Measurements from ENCODE around the gene DDX39B. TPM values are rescaled to one million over a fixed set of nuclear protein-coding genes. Genes with fewer than 3 reads are reported as not detected.

Gene DDX39B
- total RNA-seq, 3 donors from 2014 or later (not counting 1 experiment from before 2014, with no cell fraction given), result 506 to 571 (median 534) TPM

- TF ChIP-seq CTCF (IDR thresholded peaks at IDR 0.05), result no peak
- Histone ChIP-seq H3K36me3 (ENCODE audit: control insufficient read depth, insufficient read depth, low read length) (no peaks in the 10 kb centered on the region), H3K4me3 (ENCODE audit: low read length) (no peak overlapping the region), H3K9me3 (ENCODE audit: control insufficient read depth, insufficient read depth, low read length) (no peaks in the 10 kb centered on the region), H3K27ac (ENCODE audit: low read length) (peak overlapping the region; percentile 90), H3K4me1 (ENCODE audit: control insufficient read depth, insufficient read depth, low read length) (peaks cover 69% of the 10 kb centered on the region), H3K27me3 (ENCODE audit: control insufficient read depth, insufficient read depth, low read length) (no peaks in the 10 kb centered on the region)
- ATAC-seq (no peak), DNase-seq (no peak)
- Mint-ChIP-seq H3K4me1 (peaks cover 47 to 67% of the 10 kb centered on the region in 2 donors), H3K9me3 (no peaks in the 10 kb centered on the region), H3K36me3 (no peaks in the 10 kb centered on the region), H3K27me3 (ENCODE audit: low read depth in 2 of 2) (no peaks in the 10 kb centered on the region), H3K27ac (peak overlapping the region; percentile 98), H3K4me3 (peak overlapping the region; percentile 82)
- intact Hi-C loops (cut with micrococcal nuclease), result loop anchor here (1.0 to 2.0 kb wide), 2 partner anchors 8 to 20 kb away; no protein-coding TSS in a partner anchor
Observed at GRCh38 chr6:31560697-31561058, 18.9 kb upstream of the DDX39B start.

- Histone ChIP-seq H3K36me3 (ENCODE audit: control insufficient read depth, insufficient read depth, low read length) (no peaks in the 10 kb centered on the region), H3K4me3 (ENCODE audit: low read length) (peak overlapping the region; percentile 0), H3K27ac (ENCODE audit: low read length) (peak overlapping the region; percentile 90), H3K9me3 (ENCODE audit: control insufficient read depth, insufficient read depth, low read length) (no peaks in the 10 kb centered on the region), H3K27me3 (ENCODE audit: control insufficient read depth, insufficient read depth, low read length) (no peaks in the 10 kb centered on the region), H3K4me1 (ENCODE audit: control insufficient read depth, insufficient read depth, low read length) (peaks cover 69% of the 10 kb centered on the region)
- Mint-ChIP-seq H3K9me3 (no peaks in the 10 kb centered on the region), H3K27ac (peak overlapping the region; percentile 98), H3K27me3 (ENCODE audit: low read depth in 2 of 2) (no peaks in the 10 kb centered on the region), H3K36me3 (no peaks in the 10 kb centered on the region), H3K4me3 (peak overlapping the region; percentile 82), H3K4me1 (peaks cover 47 to 66% of the 10 kb centered on the region in 2 donors)
- intact Hi-C loops (cut with micrococcal nuclease), result loop anchor here (1.0 to 5.0 kb wide), 4 partner anchors 8 to 102 kb away; partner anchors contain the start of genes C6orf47, GPANK1 and LTA
- DNase-seq, result peak; percentile 66 to 75
- TF ChIP-seq CTCF (IDR thresholded peaks at IDR 0.05), result no peak
- under 1% methylated on average over 7 of the region's 7 CpGs for WGBS (ENCODE audit: insufficient coverage)
- peak; percentile 74 to 84 (median 76) for ATAC-seq
Observed at GRCh38 chr6:31559958-31560696, 18.3 kb upstream of the DDX39B start.

GRCh38 chr6:31559606-31559957, 17.8 kb upstream of the DDX39B start:
- H3K27ac Mint-ChIP-seq, result peak overlapping the region; percentile 98
- Histone ChIP-seq H3K27ac (ENCODE audit: low read length) (peak overlapping the region; percentile 90), H3K9me3 (ENCODE audit: control insufficient read depth, insufficient read depth, low read length) (no peaks in the 10 kb centered on the region), H3K36me3 (ENCODE audit: control insufficient read depth, insufficient read depth, low read length) (no peaks in the 10 kb centered on the region), H3K27me3 (ENCODE audit: control insufficient read depth, insufficient read depth, low read length) (no peaks in the 10 kb centered on the region), H3K4me1 (ENCODE audit: control insufficient read depth, insufficient read depth, low read length) (peaks cover 69% of the 10 kb centered on the region), H3K4me3 (ENCODE audit: low read length) (peak overlapping the region; percentile 0)
- no peak for TF ChIP-seq CTCF (IDR thresholded peaks at IDR 0.05)
- no peaks in the 10 kb centered on the region for H3K36me3 Mint-ChIP-seq
- H3K9me3 Mint-ChIP-seq, result no peaks in the 10 kb centered on the region
- H3K4me1 Mint-ChIP-seq, result peaks cover 47 to 61% of the 10 kb centered on the region in 2 donors
- peak; percentile 5 to 27 (median 14) for ATAC-seq
- 22% methylated on average over 4 of the region's 4 CpGs for WGBS (ENCODE audit: insufficient coverage)
- peak overlapping the region; percentile 82 for H3K4me3 Mint-ChIP-seq
- no peak for DNase-seq
- intact Hi-C loops (cut with micrococcal nuclease), result loop anchor here (2.0 to 5.0 kb wide), 2 partner anchors 13 to 103 kb away; partner anchors contain the start of genes C6orf47, GPANK1 and LTA
- no peaks in the 10 kb centered on the region for H3K27me3 Mint-ChIP-seq (ENCODE audit: low read depth in 2 of 2)
